DMS53 treated with DMSO at 0.1 percent for 48 hours (cell line): ENCODE data around the gene LAMA3.
A peak's percentile ranks its signal among the peaks of the same experiment; 100 is the strongest.

Experiments used
- DNase-seq: peaks from one replicate; lab custom pipeline; 2025; ENCODE audit not compliant: unreplicated experiment; lab: John Stamatoyannopoulos, UW

Gene LAMA3

DNA sequence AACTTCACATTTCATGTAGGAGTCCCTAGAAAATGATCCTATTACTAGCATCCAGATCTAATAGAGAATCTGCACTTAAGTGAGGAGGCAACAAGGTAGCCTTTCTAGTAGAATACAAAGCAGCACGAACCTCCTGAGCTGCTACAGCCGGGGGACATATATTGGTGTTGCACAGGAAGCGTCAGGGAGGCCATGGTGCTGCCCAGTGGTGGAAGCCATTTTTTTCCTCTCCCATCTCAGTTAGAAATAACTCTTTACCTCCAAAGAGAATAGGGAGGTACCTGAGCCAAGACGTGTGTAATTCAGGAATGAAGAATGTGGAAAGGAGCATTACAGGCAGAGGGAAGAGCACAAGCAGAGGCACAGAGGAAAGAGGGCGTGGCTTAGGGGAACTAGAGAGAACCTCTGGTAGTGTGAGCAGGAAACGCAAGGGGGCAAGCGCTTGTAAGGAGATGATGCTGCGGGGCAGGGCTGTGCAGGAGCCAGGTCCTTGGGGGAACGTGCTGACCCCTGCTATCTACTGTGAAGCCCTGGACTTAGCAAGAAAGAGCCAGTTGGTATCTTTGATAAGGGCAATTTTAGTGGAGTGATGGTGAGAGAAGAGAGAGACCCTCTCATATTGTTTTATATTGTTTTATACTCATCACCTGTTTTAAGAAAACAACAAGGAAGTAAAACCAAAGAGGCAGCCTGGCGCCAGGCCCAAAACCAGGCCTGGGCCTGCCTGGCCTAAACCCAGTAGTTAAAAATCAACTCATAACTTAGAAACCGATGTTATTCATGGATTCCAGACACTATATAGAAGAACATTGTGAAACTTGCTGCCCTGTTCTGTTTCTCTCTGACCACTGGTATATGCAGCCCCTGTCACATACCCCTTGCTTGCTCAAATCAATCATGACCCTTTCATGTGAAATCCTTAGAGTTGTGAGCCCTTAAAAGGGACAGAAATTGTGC, 275.3 kb downstream of the LAMA3 start:
- no peak for DNase-seq

DNA sequence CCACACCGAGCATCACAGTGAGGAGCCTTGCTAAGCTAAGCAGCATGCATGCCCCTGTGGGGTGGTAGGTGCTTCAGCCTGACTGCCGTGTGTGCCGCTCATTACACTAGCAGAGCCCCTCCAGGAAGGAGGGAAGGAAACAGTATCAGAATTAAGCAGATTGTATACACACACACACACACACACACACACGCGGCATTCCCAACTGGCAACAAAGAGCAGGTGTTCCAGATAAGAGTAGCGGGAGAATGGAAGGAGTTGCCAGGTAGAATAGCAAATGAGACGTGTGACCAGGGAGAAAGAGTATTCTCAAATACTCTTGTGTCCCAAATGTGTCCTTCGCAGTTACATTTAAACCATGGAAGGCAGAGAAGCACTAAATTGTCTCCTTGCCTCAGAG, 277.7 kb downstream of the LAMA3 start:
- peak; percentile 24 for DNase-seq

DNA sequence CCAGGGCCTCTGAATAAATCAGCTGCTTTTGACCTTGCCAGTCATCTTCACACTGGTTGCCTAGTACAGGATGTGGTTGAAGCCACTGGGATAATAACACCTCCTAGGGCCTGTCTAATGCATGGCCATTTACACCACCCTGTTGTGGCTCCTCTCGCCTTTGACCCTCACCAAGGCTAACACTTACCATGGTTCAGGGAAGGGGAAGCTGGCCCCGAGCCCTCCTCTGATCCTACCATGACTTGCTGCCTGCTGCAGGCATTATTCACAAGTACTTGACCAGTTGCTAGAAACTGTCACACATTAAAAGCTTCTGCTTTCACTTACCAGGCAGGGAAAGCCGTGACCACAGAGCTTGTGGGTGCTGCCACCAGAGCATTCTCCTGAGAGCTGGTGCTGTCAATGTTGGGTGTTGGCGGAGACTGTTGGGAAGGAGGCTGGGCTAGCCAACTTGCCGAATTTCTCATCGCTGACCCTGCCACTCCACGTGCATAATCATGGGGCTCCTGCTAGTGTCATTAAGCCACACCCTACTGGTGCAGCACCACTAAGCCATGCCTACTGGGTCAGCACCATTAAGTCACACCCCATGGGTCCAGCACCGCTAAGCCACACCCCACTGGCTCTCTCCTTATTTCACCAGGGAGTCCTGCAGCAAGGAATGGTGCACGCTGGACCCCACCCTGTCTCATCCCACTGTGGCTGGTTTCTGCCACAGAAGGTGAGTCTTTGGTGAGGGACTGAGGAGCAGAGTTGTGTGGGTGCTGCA, 278.3 kb downstream of the LAMA3 start:
- no peak for DNase-seq

GRCh38 chr18:23968638-23969604, 279.7 kb downstream of the LAMA3 start:
- no peak for DNase-seq

- no peak for DNase-seq
Observed at GRCh38 chr18:23969664-23970063, 280.4 kb downstream of the LAMA3 start.

DNA sequence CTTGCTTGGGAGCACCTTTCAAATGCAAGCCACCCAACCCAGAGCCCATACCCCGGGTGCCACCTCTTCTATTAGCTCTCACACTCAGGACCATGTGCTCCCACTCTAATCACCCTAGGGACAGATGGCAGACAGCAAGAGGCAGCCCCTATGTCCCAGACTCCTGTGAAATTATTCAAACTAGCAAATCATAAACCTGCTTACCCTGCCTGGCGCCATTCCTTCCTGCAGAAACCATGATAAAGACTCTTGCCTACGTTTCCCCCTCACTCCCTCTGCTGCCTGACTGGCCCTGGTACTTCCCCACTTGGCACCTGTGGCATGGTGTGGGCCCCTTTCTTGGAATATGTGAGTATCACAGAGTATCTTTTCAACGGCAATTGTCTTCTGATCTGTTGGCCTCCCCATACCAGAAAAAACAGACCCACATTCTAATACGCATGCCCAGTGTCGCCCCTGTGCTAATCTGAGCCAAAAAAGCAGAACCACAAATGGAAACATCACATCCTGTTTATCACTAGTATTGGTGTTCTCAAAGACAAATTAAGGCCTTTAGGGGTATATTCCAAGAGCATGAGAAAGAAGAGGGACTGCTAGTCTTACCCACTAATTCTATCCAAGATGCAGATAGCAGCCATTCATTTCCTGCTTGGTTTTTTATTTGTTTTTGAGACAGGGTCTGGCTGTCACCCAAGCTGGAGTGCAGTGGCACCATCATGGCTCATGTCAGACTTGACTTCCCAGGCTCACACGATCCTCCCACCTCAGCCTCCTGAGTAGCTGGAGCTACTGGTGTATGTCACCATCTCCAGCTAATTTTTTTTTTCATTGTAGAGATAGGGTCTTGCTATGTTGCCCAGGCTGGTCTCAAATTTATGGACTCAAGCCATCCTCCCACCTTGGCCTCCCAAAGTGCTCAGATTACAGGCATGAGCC, 281.2 kb downstream of the LAMA3 start:
- no peak for DNase-seq

GRCh38 chr18:23971097-23971440, 281.8 kb downstream of the LAMA3 start:
- no peak for DNase-seq

DNA sequence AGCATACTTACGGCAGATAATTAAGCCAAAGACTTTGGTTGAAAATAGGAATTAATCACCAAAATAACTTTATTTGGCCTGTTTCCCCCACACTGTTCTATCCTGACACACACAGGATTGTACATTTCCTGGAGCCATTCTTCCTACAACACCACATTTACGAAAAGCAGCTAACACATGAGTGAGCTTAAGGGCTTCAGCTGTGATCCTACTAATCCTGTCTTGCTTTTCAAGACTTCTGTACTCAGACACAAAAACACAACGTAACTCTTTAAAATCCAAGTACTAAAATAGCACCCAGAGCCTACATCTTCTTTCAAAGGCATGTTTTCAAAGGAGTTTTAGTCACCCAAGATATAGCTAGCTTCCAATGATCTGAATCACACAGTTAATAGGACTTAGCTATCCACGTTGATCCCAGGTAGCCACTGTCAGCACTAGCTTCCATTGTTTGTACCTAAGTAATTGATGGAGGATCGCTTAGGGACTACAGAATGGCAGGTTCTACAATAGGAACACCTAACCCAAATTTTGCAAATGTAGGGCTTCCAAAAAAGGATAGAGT, 282.5 kb downstream of the LAMA3 start:
- DNase-seq, result no peak

DNA sequence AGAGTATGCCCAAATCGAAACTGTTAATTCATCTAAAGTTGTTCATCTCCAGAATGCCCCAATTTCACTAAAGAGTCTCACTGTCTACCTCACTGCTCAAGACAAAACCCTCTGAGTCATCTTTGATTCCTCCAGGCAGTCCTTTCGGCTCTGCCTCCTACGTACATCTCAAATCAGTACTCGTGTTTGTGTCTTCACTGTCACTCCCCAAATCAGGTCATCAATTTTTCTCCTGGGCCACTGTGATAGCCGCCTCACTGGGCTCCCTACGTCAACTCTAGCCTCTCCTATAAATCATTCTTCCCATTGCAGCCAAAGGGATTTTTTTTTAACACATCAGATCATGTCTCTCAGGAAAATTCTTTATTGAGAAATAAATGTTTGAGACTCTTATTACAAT, 283.2 kb downstream of the LAMA3 start:
- DNase-seq, result no peak

DNA sequence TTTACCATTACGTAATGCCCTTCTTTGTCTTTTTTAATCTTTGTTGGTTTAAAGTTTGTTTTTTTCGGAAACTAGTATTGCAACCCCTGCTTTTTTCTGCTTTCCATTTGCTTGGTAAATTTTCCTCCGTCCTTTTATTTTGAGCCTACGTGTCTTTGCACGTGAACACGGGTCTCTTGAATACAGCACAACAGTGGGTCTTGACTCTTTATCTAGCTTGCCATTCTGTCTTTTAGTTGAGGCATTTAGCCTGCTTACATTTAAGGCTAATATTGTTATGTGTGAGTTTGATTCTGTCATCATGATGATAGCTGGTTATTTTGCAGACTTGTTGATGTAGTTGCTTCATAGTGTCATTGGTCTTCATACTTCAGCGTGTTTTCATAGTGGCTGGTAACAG, 287.9 kb downstream of the LAMA3 start:
- DNase-seq, result no peak

- DNase-seq, result no peak
Observed at GRCh38 chr18:23977719-23978483, 288.6 kb downstream of the LAMA3 start.

DNA sequence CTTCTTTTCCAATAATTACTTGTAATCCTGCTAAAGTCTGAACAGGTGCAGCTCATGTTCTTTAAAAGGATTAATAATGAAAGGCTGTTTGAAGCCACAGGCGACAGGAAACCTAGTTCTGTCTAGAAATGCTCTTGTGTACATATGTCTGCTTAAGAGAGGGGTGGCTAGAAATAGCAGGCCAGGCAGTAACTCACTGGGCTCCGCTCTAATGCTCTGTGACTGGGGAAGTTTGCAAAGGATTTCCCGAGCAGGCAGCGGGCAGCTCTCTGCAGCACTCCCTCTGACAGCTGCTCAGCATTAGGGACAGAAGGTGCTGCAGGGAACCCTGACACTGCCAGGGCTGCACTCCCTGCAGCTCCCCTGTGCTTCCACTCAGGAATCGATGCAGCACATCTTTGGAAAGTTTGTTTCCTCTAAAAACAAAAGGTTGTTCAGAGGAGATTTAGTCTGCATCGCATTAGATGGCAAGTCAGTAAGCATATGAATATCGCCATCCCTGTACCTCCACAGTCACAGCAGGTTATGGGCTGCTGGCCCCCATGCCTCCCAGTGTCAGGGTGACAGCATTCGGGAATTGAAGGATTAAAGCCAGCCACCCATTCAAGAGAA, 292.2 kb downstream of the LAMA3 start:
- peak; percentile 44 for DNase-seq

GRCh38 chr18:23982155-23983079, 293.2 kb downstream of the LAMA3 start:
- no peak for DNase-seq

- no peak for DNase-seq
Observed at GRCh38 chr18:23983112-23983511, 293.9 kb downstream of the LAMA3 start.

GRCh38 chr18:23986600-23987359, 297.5 kb downstream of the LAMA3 start:
- DNase-seq, result no peak

GRCh38 chr18:23990474-23991410, 301.5 kb downstream of the LAMA3 start:
- DNase-seq, result no peak
